CD4-positive, alpha-beta memory T cell (primary cell): Measurements from ENCODE around the gene CADM2. TPM values are rescaled to one million over a fixed set of nuclear protein-coding genes. Genes with fewer than 3 reads are reported as not detected.

Experiments used
- CTCF ChIA-PET: fragments of 350-600 bp; sonication (Branson Sonifier 250); formaldehyde crosslinking; loops from one replicate; lab custom pipeline; 2021; ENCODE audit warnings: inconsistent platforms; ENCODE audit not compliant: partially characterized antibody; lab: Charles Lee
- POLR2A ChIA-PET: fragments of 350-600 bp; sonication (Branson Sonifier 250); formaldehyde crosslinking; loops from one replicate; lab custom pipeline; 2021; ENCODE audit not compliant: partially characterized antibody; lab: Charles Lee
- DNase-seq, 5 donors: peaks; one replicate each; pipeline versions ENCODE4 v3.0.0 to v3.0.0-alpha.2; 2020 to 2022; ENCODE audit warnings: mixed read lengths in 1 of 5
- H3K27ac ChIP-seq: one replicate; pipeline ENCODE4 v1.7.0; 2013; ENCODE audit warnings: low read depth, low read length
- H3K27me3 ChIP-seq: 2 replicates; pipeline ENCODE4 v1.7.0; 2013; ENCODE audit warnings: mild to moderate bottlenecking, low read length, moderate library complexity; ENCODE audit not compliant: insufficient read depth
- H3K36me3 ChIP-seq: 2 replicates; pipeline ENCODE4 v1.7.0; 2013; ENCODE audit warnings: mild to moderate bottlenecking, low read length, moderate library complexity; ENCODE audit not compliant: insufficient read depth
- H3K4me1 ChIP-seq: 2 replicates; pipeline ENCODE4 v1.7.0; 2013; ENCODE audit warnings: mild to moderate bottlenecking, low read length, moderate library complexity; ENCODE audit not compliant: insufficient read depth
- H3K4me3 ChIP-seq, 2 donors: one replicate each; pipeline ENCODE4 v1.7.0; 2013; ENCODE audit warnings: low read length in 2 of 2, mild to moderate bottlenecking in 1 of 2
- H3K9me3 ChIP-seq, 2 donors: one replicate each; pipeline ENCODE4 v1.7.0; 2013; ENCODE audit warnings: low read length in 2 of 2, control low read depth in 1 of 2; ENCODE audit not compliant: control insufficient read depth in 1 of 2
- H3K27ac Mint-ChIP-seq, 7 donors: one replicate each; pipeline ENCODE4 v1.8.0; 2020 to 2021; ENCODE audit warnings: mixed read lengths in 7 of 7, mild to moderate bottlenecking in 6 of 7, inconsistent platforms in 3 of 7, moderate library complexity in 3 of 7
- H3K27me3 Mint-ChIP-seq, 2 donors: one replicate each; pipeline ENCODE4 v1.8.0; 2020 to 2021; ENCODE audit warnings: mixed read lengths in 2 of 2
- H3K36me3 Mint-ChIP-seq, 2 donors: one replicate each; pipeline ENCODE4 v1.8.0; 2020 to 2021; ENCODE audit warnings: mixed read lengths in 2 of 2, inconsistent platforms in 1 of 2, mild to moderate bottlenecking in 1 of 2
- H3K4me1 Mint-ChIP-seq, 4 donors: one replicate each; pipeline ENCODE4 v1.8.0; 2020 to 2021; ENCODE audit warnings: mixed read lengths in 4 of 4, mild to moderate bottlenecking in 1 of 4
- H3K4me3 Mint-ChIP-seq, 8 donors: one replicate each; pipeline ENCODE4 v1.8.0; 2020 to 2021; ENCODE audit warnings: mixed read lengths in 8 of 8, mild to moderate bottlenecking in 7 of 8, moderate library complexity in 6 of 8, inconsistent platforms in 3 of 8
- H3K9me3 Mint-ChIP-seq, 8 donors: one replicate each; pipeline ENCODE4 v1.8.0; 2020 to 2021; ENCODE audit warnings: mixed read lengths in 8 of 8, mild to moderate bottlenecking in 5 of 8, inconsistent platforms in 3 of 8, moderate library complexity in 1 of 8
- intact Hi-C: fragments of 100-400 bp; cut with micrococcal nuclease; formaldehyde crosslinking; loops from one replicate; pipeline ENCODE4 v1.15.1; 2023
- polyA plus RNA-seq, 2 donors: library from polyadenylated mRNA; unstranded; fragments of 300-500 nt; fragmentation: Illumina TruSeq; gene quantifications; one replicate each; pipeline ENCODE4 v1.2.3, GENCODE V29; 2021
- total RNA-seq, 2 experiments: library from RNA; stranded (reverse); gene quantifications; one replicate each; pipeline ENCODE4 v1.2.3, GENCODE V29; 2021

The CADM2 gene
- total and polyA plus RNA-seq, 4 experiments from 2014 or later = 0.21 to 0.38 TPM; not detected in 2

DNA sequence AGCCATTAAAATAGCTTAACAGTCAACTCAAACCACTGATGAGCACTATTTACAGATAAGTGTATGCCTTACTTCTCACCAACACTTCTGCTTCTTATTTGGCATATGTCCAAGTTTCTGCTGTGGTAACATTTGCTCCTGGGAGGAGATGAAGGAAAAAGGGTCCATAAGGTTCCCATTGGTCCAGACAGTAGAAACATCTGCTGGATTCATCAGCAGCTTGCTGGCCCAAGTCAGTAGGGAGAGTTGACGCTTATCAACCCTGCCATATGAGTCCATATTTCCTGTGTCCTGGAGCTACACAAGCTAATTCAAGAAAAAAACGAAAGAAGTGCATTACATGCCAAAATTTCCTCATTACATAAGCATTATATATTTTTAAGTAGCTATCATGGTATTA lies 824.5 kb downstream of the CADM2 start:
- Mint-ChIP-seq H3K36me3 (no peaks in the 10 kb centered on the region), H3K27me3 (no peaks in the 10 kb centered on the region), H3K27ac (no peak overlapping the region), H3K9me3 (peaks cover 0 to 8% (median 4%) of the 10 kb centered on the region in 8 donors), H3K4me3 (no peak overlapping the region), H3K4me1 (no peaks in the 10 kb centered on the region)
- H3K27ac ChIP-seq = no peak overlapping the region
- intact Hi-C loops = no loop called here
- no peak for DNase-seq
- no peaks in the 10 kb centered on the region for H3K9me3 ChIP-seq
- no peaks in the 10 kb centered on the region for H3K27me3 ChIP-seq
- ChIA-PET POLR2A (no interaction called here), CTCF (no interaction called here)
- H3K4me1 ChIP-seq = no peaks in the 10 kb centered on the region
- no peak overlapping the region for H3K4me3 ChIP-seq
- no peaks in the 10 kb centered on the region for H3K36me3 ChIP-seq

DNA sequence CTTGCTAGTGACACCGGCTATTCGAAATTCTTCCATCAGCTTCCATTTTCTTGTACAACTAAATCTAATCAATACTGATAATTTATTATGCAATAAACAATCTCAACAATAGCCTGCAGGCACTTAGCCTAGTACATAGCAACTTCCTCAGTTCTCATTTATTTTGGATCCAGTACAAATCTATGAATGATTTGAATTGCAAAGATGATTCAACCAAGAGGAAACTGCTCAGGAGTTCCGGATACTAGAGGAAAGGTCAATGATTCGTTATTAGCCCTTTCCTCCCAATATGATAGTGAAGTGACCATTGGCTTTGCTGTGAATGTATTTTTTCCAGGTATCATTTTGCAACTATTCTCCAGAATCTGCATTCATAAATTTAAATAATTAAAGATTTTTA lies 827.0 kb downstream of the CADM2 start:
- Histone ChIP-seq H3K27me3 (no peaks in the 10 kb centered on the region), H3K9me3 (no peaks in the 10 kb centered on the region), H3K4me1 (no peaks in the 10 kb centered on the region), H3K36me3 (no peaks in the 10 kb centered on the region), H3K27ac (no peak overlapping the region), H3K4me3 (no peak overlapping the region)
- Mint-ChIP-seq H3K9me3 (peaks cover 0 to 11% (median 3%) of the 10 kb centered on the region in 8 donors), H3K27ac (no peak overlapping the region), H3K4me1 (no peaks in the 10 kb centered on the region), H3K27me3 (no peaks in the 10 kb centered on the region), H3K4me3 (no peak overlapping the region), H3K36me3 (no peaks in the 10 kb centered on the region)
- ChIA-PET POLR2A (no interaction called here), CTCF (no interaction called here)
- DNase-seq = no peak
- intact Hi-C loops = no loop called here

DNA sequence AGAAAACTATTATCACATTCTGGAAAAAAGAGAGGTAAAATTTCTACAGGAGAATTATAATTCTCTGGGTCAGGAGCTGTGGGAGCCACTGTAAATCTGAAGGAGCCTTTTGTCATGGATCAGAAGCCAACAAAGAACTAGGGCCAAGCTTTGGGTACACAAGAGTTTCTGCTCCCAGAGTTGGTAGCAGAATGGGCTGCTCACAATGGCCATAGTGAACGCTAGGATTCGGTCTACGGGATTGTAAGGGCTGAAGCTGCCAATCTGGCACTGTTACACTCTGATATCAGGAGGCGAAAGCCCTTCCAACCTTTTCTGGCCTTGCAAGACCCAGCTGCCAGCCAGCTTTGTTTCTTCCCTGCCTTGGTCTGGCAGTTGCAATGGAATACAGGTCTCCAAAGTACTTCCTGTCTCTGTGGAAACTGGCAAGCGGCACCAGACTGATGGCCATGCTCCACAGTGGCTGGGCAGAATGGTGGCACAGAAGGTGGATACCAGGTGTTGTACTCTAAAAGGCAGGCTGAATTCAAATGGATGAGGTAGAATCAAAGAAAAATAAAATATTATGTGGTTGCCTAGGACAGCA lies 831.7 kb downstream of the CADM2 start:
- no peaks in the 10 kb centered on the region for H3K36me3 ChIP-seq
- H3K9me3 Mint-ChIP-seq = peaks cover 0 to 19% (median 8%) of the 10 kb centered on the region in 8 donors
- DNase-seq = no peak
- no peaks in the 10 kb centered on the region for H3K4me1 Mint-ChIP-seq
- H3K9me3 ChIP-seq = no peaks in the 10 kb centered on the region
- H3K4me1 ChIP-seq = no peaks in the 10 kb centered on the region
- H3K36me3 Mint-ChIP-seq = no peaks in the 10 kb centered on the region
- H3K4me3 Mint-ChIP-seq = no peak overlapping the region
- POLR2A ChIA-PET = no interaction called here
- no peak overlapping the region for H3K27ac Mint-ChIP-seq
- no peak overlapping the region for H3K27ac ChIP-seq
- no peak overlapping the region for H3K4me3 ChIP-seq
- H3K27me3 ChIP-seq = no peaks in the 10 kb centered on the region
- intact Hi-C loops = no loop called here
- no peaks in the 10 kb centered on the region for H3K27me3 Mint-ChIP-seq
- CTCF ChIA-PET = no interaction called here

DNA sequence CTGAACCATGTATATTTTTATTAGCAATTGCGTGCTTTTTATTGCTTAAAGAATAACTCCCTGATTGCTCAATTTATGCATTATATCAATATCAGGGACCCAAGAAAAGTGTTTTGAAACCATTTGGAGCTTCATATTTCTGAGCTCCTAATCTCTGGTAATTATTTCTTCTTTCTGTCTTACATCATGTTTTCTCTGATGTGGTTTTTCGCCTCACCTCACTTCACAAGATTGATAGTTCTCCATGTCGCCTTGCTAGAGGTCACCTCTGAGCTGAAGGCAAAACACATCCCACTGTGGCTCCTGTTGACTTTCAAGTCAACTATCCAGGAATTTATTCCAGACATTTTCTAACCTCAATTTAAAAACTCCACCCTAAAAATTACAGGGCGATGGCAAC lies 837.4 kb downstream of the CADM2 start:
- no peak overlapping the region for H3K4me3 Mint-ChIP-seq

DNA sequence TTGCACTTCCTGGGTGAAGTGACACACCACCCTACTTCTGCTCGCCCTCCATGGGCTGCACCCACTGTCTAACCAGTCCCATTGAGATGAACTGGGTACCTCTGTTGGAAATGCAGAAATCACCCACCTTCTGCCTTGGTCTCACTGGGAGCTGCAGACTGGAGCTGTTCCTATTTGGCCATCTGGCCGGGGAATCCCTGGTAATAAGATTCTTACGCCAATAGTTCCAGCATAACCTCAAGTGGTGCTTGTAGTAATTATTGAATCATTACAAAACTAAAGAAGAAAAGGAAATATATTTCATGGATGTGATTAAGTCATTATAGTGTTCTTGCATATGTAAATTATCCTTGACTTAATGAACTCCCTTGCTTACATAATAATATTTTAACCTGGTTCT lies 841.9 kb downstream of the CADM2 start:
- H3K4me1 Mint-ChIP-seq = no peaks in the 10 kb centered on the region

More for the DNA sequence above, 837.4 kb downstream of the CADM2 start:
- H3K27ac Mint-ChIP-seq = no peak overlapping the region
- CTCF ChIA-PET = no interaction called here
- intact Hi-C loops = no loop called here
- no peak for DNase-seq
- no peaks in the 10 kb centered on the region for H3K27me3 ChIP-seq
- H3K4me3 ChIP-seq = no peak overlapping the region
- no peaks in the 10 kb centered on the region for H3K36me3 Mint-ChIP-seq
- H3K27ac ChIP-seq = no peak overlapping the region
- no peaks in the 10 kb centered on the region for H3K36me3 ChIP-seq
- no peaks in the 10 kb centered on the region for H3K4me1 Mint-ChIP-seq
- no peaks in the 10 kb centered on the region for H3K9me3 ChIP-seq
- H3K27me3 Mint-ChIP-seq = no peaks in the 10 kb centered on the region
- POLR2A ChIA-PET = no interaction called here
- H3K4me1 ChIP-seq = no peaks in the 10 kb centered on the region
- H3K9me3 Mint-ChIP-seq = peaks cover 4 to 25% (median 11%) of the 10 kb centered on the region in 8 donors

DNA sequence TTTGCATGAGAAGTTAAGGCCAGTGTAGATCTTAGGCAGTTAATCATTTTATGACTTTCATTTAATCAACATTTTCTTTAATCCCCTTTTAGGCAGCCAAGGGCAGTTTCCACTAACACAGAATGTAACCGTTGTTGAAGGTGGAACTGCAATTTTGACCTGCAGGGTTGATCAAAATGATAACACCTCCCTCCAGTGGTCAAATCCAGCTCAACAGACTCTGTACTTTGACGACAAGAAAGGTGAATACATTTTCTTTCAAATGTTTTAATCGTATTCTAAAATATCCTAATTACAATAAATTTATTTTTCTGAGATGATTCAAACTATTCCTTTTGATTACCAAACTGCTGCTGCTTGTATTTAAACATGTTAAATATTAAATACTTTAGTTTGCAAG lies 843.2 kb downstream of the CADM2 start:
- H3K27ac Mint-ChIP-seq = no peak overlapping the region
- no peaks in the 10 kb centered on the region for H3K4me1 ChIP-seq
- H3K27me3 Mint-ChIP-seq = no peaks in the 10 kb centered on the region
- ChIA-PET CTCF (no interaction called here), POLR2A (no interaction called here)
- H3K4me3 ChIP-seq = no peak overlapping the region
- H3K36me3 Mint-ChIP-seq = no peaks in the 10 kb centered on the region
- intact Hi-C loops = no loop called here
- H3K27ac ChIP-seq = no peak overlapping the region
- H3K4me3 Mint-ChIP-seq = no peak overlapping the region
- H3K9me3 Mint-ChIP-seq = peaks cover 2 to 20% (median 6%) of the 10 kb centered on the region in 8 donors
- no peaks in the 10 kb centered on the region for H3K27me3 ChIP-seq
- H3K9me3 ChIP-seq = no peaks in the 10 kb centered on the region
- no peak for DNase-seq
- H3K36me3 ChIP-seq = no peaks in the 10 kb centered on the region
- H3K4me1 Mint-ChIP-seq = no peaks in the 10 kb centered on the region

More for the DNA sequence above, 841.9 kb downstream of the CADM2 start:
- no peaks in the 10 kb centered on the region for H3K27me3 Mint-ChIP-seq
- H3K4me1 ChIP-seq = no peaks in the 10 kb centered on the region
- intact Hi-C loops = no loop called here
- H3K27ac Mint-ChIP-seq = no peak overlapping the region
- H3K9me3 Mint-ChIP-seq = peaks cover 2 to 18% (median 6%) of the 10 kb centered on the region in 8 donors
- H3K4me3 ChIP-seq = no peak overlapping the region
- ChIA-PET POLR2A (no interaction called here), CTCF (no interaction called here)
- H3K27me3 ChIP-seq = no peaks in the 10 kb centered on the region
- H3K36me3 ChIP-seq = no peaks in the 10 kb centered on the region
- no peak overlapping the region for H3K4me3 Mint-ChIP-seq
- H3K36me3 Mint-ChIP-seq = no peaks in the 10 kb centered on the region
- no peak for DNase-seq
- H3K27ac ChIP-seq = no peak overlapping the region
- H3K9me3 ChIP-seq = no peaks in the 10 kb centered on the region

DNA sequence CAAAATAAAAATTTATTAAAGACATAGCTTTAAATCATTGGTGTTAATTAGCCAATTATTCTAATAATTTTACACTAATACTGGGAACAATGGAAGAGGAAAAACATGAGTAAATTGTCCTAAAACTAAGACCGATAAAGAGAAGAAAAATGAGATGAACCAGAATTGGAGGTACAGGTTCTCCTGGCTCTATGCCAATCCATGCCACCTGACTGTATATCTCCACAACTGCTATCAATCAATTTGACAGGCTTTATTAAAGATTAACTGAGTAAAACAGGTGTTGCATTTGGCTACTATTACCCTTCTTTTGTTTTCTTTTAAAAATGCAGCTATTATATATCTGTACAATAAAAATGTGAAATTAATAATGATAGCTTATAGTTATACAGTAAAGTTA lies 850.0 kb downstream of the CADM2 start:
- no peaks in the 10 kb centered on the region for H3K36me3 Mint-ChIP-seq
- H3K27ac Mint-ChIP-seq = no peak overlapping the region
- CTCF ChIA-PET = no interaction called here

More for the DNA sequence above, 850.0 kb downstream of the CADM2 start:
- Mint-ChIP-seq H3K27me3 (no peaks in the 10 kb centered on the region), H3K9me3 (peaks cover 2 to 23% (median 9%) of the 10 kb centered on the region in 8 donors), H3K4me3 (no peak overlapping the region), H3K4me1 (no peaks in the 10 kb centered on the region)
- H3K27ac ChIP-seq = no peak overlapping the region
- no peak overlapping the region for H3K4me3 ChIP-seq
- no peaks in the 10 kb centered on the region for H3K4me1 ChIP-seq
- POLR2A ChIA-PET = no interaction called here
- no peaks in the 10 kb centered on the region for H3K27me3 ChIP-seq
- H3K9me3 ChIP-seq = no peaks in the 10 kb centered on the region
- H3K36me3 ChIP-seq = no peaks in the 10 kb centered on the region
- DNase-seq = no peak
- intact Hi-C loops = no loop called here
